Measurements from ENCODE around the gene MOSPD3.
A peak's percentile ranks its signal among the peaks of the same experiment; 100 is the strongest.
"Not testable (repeated sequence)": the region's sequence is repeated elsewhere in the genome, so short reads cannot be mapped to it uniquely, and the experiment has no call there.

The MOSPD3 gene

GRCh38 chr7:100563809-100564400 is 48.4 kb upstream of the MOSPD3 start:
- peak; percentile 82 for ATAC-seq
- TF ChIP-seq TCF4 (CRISPR knock-in tag; IDR thresholded peaks at IDR 0.05; ENCODE audit: borderline replicate concordance) = no peak
- no peak for TF ChIP-seq SNAI2 (CRISPR knock-in tag; IDR thresholded peaks at IDR 0.05)
- TF ChIP-seq ESRRG (CRISPR knock-in tag; IDR thresholded peaks at IDR 0.05) = no peak
- TF ChIP-seq OSR1 (CRISPR knock-in tag; IDR thresholded peaks at IDR 0.05) = no peak
- no peak for TF ChIP-seq ARNTL (CRISPR knock-in tag; IDR thresholded peaks at IDR 0.05; ENCODE audit: borderline replicate concordance, low read depth)
- TF ChIP-seq ZFP30 (CRISPR knock-in tag; IDR thresholded peaks at IDR 0.05) = no peak
- no peak for TF ChIP-seq CREB5 (CRISPR knock-in tag; IDR thresholded peaks at IDR 0.05; ENCODE audit: low read depth)
- TF ChIP-seq ZNF565 (CRISPR knock-in tag; conservative IDR thresholded peaks at IDR 0.05; ENCODE audit: low read depth) = no peak
- no peak for TF ChIP-seq BACH2 (CRISPR knock-in tag; IDR thresholded peaks at IDR 0.05; ENCODE audit: borderline replicate concordance)
- TF ChIP-seq PPARA (CRISPR knock-in tag; IDR thresholded peaks at IDR 0.05; ENCODE audit: borderline replicate concordance) = no peak
- no peak for TF ChIP-seq TSHZ2 (CRISPR knock-in tag; IDR thresholded peaks at IDR 0.05)
- TF ChIP-seq POU6F1 (CRISPR knock-in tag; IDR thresholded peaks at IDR 0.05; ENCODE audit: borderline replicate concordance, low read depth) = no peak

GRCh38 chr7:100564405-100564804 is 47.9 kb upstream of the MOSPD3 start:
- ATAC-seq = not testable (repeated sequence)

GRCh38 chr7:100565133-100565571 is 47.2 kb upstream of the MOSPD3 start:
- TF ChIP-seq ZNF8 (CRISPR knock-in tag; IDR thresholded peaks at IDR 0.05) = no peak
- ATAC-seq = no peak

GRCh38 chr7:100566018-100566531 is 46.3 kb upstream of the MOSPD3 start:
- TF ChIP-seq CSRNP3 (CRISPR knock-in tag; IDR thresholded peaks at IDR 0.05) (no peak), CSDC2 (CRISPR knock-in tag; IDR thresholded peaks at IDR 0.05) (no peak), POU6F1 (CRISPR knock-in tag; IDR thresholded peaks at IDR 0.05; ENCODE audit: borderline replicate concordance, low read depth) (no peak), ZNF70 (CRISPR knock-in tag; IDR thresholded peaks at IDR 0.05) (no peak), ZC3H10 (CRISPR knock-in tag; IDR thresholded peaks at IDR 0.05) (no peak), ZNF8 (CRISPR knock-in tag; IDR thresholded peaks at IDR 0.05) (no peak), ZNF565 (CRISPR knock-in tag; conservative IDR thresholded peaks at IDR 0.05; ENCODE audit: low read depth) (no peak), CREB5 (CRISPR knock-in tag; IDR thresholded peaks at IDR 0.05; ENCODE audit: low read depth) (no peak)
- ATAC-seq = no peak

Measured in SK-N-SH treated with all-trans-retinoic acid at 6 μM for 48 hours (cell line).